ENCODE data around the gene FARSB.

DNA sequence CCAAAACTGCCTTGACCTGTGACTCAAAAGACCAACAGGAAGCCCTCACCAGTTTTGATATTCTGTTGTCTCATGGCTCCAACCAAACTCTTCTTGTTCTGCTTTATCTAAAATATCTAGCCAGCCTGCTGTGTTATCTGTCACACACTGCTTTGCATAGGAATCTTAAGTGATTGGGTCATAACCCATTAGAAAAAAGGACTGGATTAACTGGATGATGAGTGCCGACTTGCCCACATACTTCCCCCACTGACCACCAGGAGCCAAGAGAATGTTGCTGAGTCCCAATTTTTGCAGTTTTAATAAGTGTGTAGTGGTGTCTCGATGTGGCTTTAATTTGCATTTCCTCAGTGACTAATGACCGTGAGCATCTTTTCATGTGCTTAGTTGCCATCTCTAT, 22.1 kb upstream of the FARSB start:
- TF ChIP-seq, protein P1, sequence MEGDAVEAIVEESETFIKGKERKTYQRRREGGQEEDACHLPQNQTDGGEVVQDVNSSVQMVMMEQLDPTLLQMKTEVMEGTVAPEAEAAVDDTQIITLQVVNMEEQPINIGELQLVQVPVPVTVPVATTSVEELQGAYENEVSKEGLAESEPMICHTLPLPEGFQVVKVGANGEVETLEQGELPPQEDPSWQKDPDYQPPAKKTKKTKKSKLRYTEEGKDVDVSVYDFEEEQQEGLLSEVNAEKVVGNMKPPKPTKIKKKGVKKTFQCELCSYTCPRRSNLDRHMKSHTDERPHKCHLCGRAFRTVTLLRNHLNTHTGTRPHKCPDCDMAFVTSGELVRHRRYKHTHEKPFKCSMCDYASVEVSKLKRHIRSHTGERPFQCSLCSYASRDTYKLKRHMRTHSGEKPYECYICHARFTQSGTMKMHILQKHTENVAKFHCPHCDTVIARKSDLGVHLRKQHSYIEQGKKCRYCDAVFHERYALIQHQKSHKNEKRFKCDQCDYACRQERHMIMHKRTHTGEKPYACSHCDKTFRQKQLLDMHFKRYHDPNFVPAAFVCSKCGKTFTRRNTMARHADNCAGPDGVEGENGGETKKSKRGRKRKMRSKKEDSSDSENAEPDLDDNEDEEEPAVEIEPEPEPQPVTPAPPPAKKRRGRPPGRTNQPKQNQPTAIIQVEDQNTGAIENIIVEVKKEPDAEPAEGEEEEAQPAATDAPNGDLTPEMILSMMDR (IDR thresholded peaks at IDR 0.05; ENCODE audit: low read depth, low read length) = no peak
- no peak for TF ChIP-seq POLR2A (IDR thresholded peaks at IDR 0.05; ENCODE audit: extremely low read depth, insufficient read length)
- no peak for TF ChIP-seq MYC (IDR thresholded peaks at IDR 0.05; ENCODE audit: low read depth, low read length)
